ENCODE results near the gene VAX1.

DNA sequence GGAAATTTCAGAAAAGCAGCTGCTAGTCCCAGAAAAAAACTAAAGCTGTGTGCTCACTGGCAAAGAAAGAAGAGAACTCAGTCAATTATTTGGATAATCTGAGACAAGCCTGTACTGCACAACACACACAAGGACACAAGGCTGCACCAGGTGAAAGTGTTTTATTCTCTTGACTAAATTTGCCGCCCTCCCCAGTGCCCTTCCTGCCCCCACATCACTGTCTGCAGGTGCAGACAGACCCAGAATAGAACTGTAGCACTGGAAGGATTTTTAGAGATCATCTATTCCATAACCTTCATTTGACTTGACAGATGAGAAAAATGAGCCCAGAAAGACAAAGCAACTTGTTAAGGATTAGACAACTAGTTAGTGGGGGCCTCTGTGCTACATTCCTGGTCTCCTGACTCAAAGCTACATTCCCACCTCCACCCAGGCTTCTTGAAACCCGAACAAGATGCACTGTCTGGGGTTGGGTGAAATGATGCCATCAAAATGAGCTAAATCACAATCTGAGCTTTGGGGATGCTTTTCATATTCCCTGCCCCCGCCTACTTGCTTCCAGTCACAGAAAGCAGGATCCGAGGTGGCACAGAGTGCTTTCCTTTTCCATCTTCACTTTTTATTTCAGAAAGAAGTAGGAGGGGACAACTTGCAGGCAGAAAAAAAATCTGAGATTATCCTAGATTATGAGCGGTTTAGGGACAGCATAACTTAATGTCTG, 5.2 kb upstream of the VAX1 start:
- TF ChIP-seq, protein P1, sequence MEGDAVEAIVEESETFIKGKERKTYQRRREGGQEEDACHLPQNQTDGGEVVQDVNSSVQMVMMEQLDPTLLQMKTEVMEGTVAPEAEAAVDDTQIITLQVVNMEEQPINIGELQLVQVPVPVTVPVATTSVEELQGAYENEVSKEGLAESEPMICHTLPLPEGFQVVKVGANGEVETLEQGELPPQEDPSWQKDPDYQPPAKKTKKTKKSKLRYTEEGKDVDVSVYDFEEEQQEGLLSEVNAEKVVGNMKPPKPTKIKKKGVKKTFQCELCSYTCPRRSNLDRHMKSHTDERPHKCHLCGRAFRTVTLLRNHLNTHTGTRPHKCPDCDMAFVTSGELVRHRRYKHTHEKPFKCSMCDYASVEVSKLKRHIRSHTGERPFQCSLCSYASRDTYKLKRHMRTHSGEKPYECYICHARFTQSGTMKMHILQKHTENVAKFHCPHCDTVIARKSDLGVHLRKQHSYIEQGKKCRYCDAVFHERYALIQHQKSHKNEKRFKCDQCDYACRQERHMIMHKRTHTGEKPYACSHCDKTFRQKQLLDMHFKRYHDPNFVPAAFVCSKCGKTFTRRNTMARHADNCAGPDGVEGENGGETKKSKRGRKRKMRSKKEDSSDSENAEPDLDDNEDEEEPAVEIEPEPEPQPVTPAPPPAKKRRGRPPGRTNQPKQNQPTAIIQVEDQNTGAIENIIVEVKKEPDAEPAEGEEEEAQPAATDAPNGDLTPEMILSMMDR (IDR thresholded peaks at IDR 0.05) = no peak
- TF ChIP-seq POLR2A (IDR thresholded peaks at IDR 0.05) = no peak

All from thyroid gland (tissue), 4 donors.